Endometrium (tissue), 2 donors: Measurements from ENCODE around the gene LRRTM4.
"Not testable (repeated sequence)": the region's sequence is repeated elsewhere in the genome, so short reads cannot be mapped to it uniquely, and the experiment has no call there.

Experiments used
- FAIRE-seq: peaks from 2 replicates; lab custom pipeline; 2012; peaks lifted over from hg19 to GRCh38; lab: Jason Lieb, UNC
- donor health status: control.
- donor health status: control.

Gene LRRTM4

GRCh38 chr2:76737607-76738006 lies 784.6 kb downstream of the LRRTM4 start:
- no peak for FAIRE-seq

- FAIRE-seq: no peak
Measured at GRCh38 chr2:76733736-76734135, 788.4 kb downstream of the LRRTM4 start.

- no peak for FAIRE-seq
Measured at GRCh38 chr2:76731157-76731556, 791.0 kb downstream of the LRRTM4 start.

- no peak for FAIRE-seq
Measured at GRCh38 chr2:76730021-76730420, 792.2 kb downstream of the LRRTM4 start.

- FAIRE-seq: no peak
Measured at GRCh38 chr2:76721226-76721625, 801.0 kb downstream of the LRRTM4 start.

GRCh38 chr2:76713312-76713711 lies 808.9 kb downstream of the LRRTM4 start:
- FAIRE-seq: no peak

GRCh38 chr2:76711490-76711889 lies 810.7 kb downstream of the LRRTM4 start:
- no peak for FAIRE-seq

GRCh38 chr2:76700894-76701293 lies 821.3 kb downstream of the LRRTM4 start:
- FAIRE-seq: no peak

GRCh38 chr2:76697998-76698713 lies 824.0 kb downstream of the LRRTM4 start:
- FAIRE-seq: not testable (repeated sequence)
